ENCODE measurements around the gene TBX2. TPM values are rescaled to one million over a fixed set of nuclear protein-coding genes. Genes with fewer than 3 reads are reported as not detected.
A peak's percentile ranks its signal among the peaks of the same experiment; 100 is the strongest.

The TBX2 gene
- total RNA-seq, 2 experiments from 2014 or later: not detected

DNA sequence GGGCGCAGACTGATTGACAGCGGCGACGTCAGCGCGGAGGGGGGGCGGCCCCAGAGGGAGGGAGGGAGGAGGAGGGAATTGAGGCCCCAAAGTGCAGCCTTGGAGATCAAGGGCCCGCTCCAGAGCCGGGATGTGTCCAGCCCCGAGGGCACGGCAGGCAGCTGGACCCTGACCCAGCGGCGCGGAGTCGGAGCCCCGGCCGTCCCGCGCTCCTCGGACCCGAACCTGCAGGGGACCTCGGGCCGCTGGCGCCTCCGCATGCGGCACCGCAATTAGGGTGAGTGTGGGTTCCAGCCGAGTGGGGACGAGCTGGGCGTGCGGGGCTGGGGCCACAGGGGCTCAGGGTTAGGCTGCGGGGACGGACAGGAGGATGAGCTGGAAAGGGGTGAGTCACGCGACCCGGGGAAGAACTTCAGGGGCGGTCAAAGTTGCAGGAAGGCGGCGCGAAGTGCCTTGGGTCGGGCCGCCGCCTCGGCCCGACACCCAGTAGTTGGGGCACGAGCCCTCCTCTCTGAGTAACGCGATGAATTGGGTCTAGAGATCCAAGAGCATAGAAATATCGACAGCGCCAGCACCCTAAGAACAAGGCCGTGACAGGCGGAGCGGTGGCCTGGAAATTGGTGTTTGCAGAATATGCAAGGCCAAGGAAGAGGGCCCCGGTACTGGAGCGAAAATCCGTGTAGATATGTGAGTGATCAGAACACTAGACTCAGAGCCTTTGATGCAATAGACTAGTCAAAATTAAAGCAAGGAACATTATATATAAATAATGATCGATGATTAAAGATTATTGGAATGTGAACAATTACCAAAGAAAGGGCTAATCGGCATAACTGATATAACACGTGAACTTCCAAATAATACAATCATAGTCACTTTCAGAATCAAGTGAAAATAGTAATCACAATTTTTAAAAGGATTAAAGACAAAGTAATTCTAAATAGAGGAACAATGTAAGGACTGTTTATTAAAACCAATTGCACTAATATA, 53.0 kb downstream of the TBX2 start, which contains the start of gene TBX4:
TSS of gene TBX4 (plus strand) at position 122 of the 990 bp plus-strand sequence. CDS start 4,069 bp downstream, outside the sequence.
- H3K9me3 Mint-ChIP-seq: no peaks in the 10 kb centered on the region
- peak within 1 kb of the TSS; percentile 35 for H3K4me3 Mint-ChIP-seq
- POLR2A ChIA-PET: no interaction called here
- H3K27me3 Mint-ChIP-seq: peaks cover 79% of the 10 kb centered on the region
- no peaks in the 10 kb centered on the region for H3K36me3 Mint-ChIP-seq
- peaks cover 11% of the 10 kb centered on the region for H3K4me1 Mint-ChIP-seq
- DNase-seq: no peak
- H3K27ac Mint-ChIP-seq: peak within 1 kb of the TSS; percentile 25
- no peak for ATAC-seq (ENCODE audit: low read depth)

DNA sequence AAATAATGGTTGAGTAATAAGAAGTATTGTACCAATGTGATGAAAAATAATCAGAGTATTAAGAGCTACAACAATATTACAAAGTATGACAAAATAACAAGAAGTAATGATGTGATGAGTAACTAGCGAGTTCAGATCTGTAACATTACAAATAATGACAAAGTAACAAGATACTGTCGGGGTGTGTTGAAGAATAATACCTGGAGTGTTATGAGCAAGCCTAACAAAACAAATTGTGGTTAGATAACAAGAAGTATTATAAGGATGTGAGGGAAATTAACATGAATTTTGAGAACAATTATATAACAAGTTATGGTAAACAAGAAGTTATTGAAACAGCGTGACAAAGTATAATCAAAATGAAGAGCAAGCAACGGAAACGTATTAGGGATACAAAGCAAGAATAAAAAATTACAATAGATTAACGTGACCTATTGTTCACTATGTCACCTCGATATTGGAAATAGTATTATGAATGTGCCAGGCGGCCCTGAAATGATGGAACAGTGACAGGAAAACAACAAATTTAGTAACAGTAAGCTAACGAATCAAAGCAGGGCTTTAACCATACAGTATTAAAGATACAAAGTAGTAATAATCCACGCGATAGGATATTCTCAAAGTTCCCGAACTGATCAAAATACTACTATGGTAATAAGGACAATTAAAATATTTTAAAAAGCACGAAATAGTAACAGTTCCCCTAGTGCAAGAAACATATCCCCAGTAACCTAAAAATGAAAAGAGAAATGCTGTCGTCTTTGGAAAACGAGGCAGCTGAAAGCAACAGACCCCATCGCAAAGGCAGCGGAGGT, 54.1 kb downstream of the TBX2 start:
- peak overlapping the region; percentile 3 for H3K4me3 Mint-ChIP-seq

DNA sequence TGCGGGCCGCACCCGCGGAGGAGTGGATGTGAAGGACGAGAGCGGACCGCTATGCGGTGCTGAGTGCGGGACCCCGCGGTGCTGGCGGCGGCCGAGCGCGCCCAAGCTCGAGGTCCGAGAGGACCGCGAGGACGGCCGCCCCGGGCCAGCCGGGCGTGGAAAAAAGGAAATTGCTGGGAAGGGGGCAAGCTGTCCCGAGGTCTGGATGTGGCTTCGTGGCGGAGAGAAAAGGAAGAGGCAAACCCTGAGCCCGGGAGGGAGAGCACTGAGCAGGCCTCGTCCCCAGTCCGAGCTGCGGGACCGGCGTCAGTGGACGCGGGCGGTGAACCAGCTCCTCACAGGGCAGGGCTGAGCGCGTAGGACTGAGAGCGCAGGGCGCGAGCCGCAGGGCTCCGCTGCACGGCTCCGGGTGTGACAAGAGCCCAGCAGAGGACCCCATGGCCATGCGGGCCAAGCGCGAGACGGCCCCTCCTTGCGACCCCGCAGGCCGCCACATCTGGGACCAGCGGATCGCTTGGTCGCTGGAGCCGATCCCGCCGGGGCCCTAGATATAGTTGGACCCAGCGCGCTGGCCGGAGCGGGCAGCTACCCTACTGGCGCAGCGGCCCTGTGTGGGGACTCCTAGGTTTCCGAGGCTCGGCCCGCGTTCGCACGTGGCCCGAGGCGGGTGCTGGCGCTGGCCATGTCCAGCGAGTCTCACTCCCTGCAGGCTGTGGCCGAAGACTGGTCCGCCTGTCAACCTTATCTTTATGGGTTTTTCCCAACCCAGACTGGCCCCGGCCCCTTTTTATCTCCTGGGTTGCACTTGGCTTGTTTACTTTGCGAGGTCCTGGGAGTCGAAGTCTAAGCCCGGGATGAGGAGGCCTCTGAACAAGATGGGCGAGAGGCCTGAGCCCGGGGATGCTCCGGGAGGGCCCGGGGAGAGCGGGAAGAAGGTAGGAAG, 55.0 kb downstream of the TBX2 start:
- DNase-seq (peak; percentile 37), ATAC-seq (ENCODE audit: low read depth) (no peak)
- peak overlapping the region; percentile 3 for H3K4me3 Mint-ChIP-seq
- POLR2A ChIA-PET: no interaction called here
- H3K4me1 Mint-ChIP-seq: peaks cover 11% of the 10 kb centered on the region
- H3K27ac Mint-ChIP-seq: peak overlapping the region; percentile 37
- no peaks in the 10 kb centered on the region for H3K9me3 Mint-ChIP-seq
- peaks cover 83% of the 10 kb centered on the region for H3K27me3 Mint-ChIP-seq
- H3K36me3 Mint-ChIP-seq: no peaks in the 10 kb centered on the region

More for the DNA sequence above, 54.1 kb downstream of the TBX2 start:
- Mint-ChIP-seq H3K36me3 (no peaks in the 10 kb centered on the region), H3K27me3 (peaks cover 81% of the 10 kb centered on the region), H3K9me3 (no peaks in the 10 kb centered on the region), H3K27ac (peak overlapping the region; percentile 37), H3K4me1 (peaks cover 11% of the 10 kb centered on the region)
- POLR2A ChIA-PET: no interaction called here
- ATAC-seq (ENCODE audit: low read depth) (no peak), DNase-seq (no peak)

DNA sequence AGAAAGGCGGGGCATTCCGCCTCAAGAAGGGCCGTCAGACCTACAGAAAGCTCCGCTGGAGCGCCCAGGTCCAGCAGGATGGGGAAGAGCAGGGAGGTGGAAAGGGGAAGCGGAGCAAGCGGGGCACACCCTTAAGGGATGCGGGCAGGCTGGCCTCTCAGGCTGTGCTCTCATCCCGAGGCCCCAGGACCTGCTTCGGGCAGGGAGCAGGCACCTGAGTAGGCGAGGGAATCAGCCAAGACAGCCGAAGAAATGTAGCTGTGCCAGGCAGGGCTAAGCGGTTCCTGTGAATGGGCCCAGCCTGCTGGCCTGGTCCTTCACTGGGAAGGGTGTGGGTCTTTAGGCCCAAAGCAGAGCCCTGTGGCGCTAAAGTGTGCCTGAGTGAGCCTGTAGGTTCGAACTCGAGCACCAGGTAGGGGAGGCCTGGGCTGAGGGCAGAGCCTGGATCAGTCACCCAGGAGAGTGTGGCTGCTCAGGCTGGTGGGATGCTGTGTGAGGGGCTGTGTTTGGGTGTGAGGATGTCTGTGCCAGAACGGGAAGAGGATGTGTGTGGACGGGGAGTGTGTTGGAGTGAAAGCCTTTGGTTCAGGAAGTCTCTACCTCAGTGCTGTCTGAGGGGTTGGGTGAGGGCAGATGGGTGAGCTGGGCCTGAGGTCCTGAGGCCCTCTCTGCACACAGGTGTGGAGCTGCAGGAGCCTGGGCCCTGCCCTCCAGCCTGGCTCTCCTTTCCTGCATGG, 55.8 kb downstream of the TBX2 start:
- Mint-ChIP-seq H3K9me3 (no peaks in the 10 kb centered on the region), H3K27ac (no peak overlapping the region), H3K36me3 (no peaks in the 10 kb centered on the region), H3K4me1 (peaks cover 12% of the 10 kb centered on the region), H3K4me3 (no peak overlapping the region), H3K27me3 (peaks cover 83% of the 10 kb centered on the region)
- no peak for DNase-seq
- ATAC-seq (ENCODE audit: low read depth): no peak
- POLR2A ChIA-PET: no interaction called here

DNA sequence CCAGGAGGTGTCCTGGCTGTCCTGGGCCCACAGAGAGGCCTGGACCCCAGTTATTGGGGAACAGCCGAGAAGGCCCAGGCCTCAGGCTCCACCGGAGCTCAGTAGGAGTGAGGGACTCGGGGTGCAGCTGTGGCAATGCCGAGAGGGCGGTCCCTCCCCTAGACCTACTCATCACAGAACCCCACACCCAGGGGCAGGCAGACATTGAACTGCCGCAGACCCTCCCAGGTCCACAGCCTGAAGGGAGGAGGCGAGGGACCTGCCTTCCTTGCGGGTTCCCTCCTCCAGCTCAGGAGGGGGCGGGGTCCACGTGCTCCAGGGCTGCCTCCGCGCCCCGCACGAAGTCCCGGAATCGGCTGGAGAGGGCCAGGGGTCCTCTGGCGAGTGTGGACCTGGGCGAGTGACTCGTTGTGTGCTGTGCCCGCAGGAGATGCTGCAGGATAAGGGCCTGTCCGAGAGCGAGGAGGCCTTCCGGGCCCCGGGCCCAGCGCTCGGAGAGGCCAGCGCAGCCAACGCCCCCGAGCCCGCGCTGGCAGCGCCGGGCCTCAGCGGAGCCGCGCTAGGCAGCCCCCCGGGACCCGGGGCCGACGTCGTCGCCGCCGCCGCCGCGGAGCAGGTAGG, 56.5 kb downstream of the TBX2 start:
- peaks cover 1% of the 10 kb centered on the region for H3K9me3 Mint-ChIP-seq
- ATAC-seq (ENCODE audit: low read depth) (no peak), DNase-seq (no peak)
- POLR2A ChIA-PET: no interaction called here
- H3K27me3 Mint-ChIP-seq: peaks cover 83% of the 10 kb centered on the region
- no peak overlapping the region for H3K4me3 Mint-ChIP-seq
- peaks cover 16% of the 10 kb centered on the region for H3K4me1 Mint-ChIP-seq
- no peak overlapping the region for H3K27ac Mint-ChIP-seq
- no peaks in the 10 kb centered on the region for H3K36me3 Mint-ChIP-seq

DNA sequence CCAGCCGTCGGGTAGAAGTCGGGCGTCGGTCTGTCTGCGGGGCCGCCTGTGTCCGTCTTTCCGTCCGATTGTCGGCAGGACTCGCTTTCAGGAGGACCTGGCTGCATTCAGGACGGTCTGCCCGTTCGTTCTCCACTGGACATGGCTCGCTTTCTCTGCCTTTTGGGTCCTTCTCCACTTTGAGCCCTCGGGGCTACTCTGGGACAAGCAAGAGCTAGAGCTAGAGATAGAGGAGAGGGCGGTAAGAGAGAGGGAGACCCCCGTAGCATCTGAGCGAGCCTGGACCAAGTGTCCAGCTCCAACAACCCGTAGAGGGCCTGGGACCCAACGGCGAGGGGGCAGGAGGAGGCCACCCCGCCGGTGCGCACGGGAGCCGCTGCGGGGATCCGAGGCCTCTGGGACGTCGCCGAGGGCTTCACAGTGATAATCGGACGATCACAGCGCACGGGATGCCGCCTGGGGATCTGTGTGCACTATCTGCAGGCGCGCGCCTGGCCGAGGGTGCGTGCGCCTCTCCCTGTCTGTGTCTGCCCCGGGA, 57.1 kb downstream of the TBX2 start:
- ATAC-seq (ENCODE audit: low read depth) (no peak), DNase-seq (peak; percentile 36)
- Mint-ChIP-seq H3K9me3 (peaks cover 1% of the 10 kb centered on the region), H3K4me3 (peak overlapping the region; percentile 55), H3K4me1 (peaks cover 19% of the 10 kb centered on the region), H3K27me3 (peaks cover 87% of the 10 kb centered on the region), H3K27ac (no peak overlapping the region), H3K36me3 (no peaks in the 10 kb centered on the region)
- POLR2A ChIA-PET: no interaction called here

DNA sequence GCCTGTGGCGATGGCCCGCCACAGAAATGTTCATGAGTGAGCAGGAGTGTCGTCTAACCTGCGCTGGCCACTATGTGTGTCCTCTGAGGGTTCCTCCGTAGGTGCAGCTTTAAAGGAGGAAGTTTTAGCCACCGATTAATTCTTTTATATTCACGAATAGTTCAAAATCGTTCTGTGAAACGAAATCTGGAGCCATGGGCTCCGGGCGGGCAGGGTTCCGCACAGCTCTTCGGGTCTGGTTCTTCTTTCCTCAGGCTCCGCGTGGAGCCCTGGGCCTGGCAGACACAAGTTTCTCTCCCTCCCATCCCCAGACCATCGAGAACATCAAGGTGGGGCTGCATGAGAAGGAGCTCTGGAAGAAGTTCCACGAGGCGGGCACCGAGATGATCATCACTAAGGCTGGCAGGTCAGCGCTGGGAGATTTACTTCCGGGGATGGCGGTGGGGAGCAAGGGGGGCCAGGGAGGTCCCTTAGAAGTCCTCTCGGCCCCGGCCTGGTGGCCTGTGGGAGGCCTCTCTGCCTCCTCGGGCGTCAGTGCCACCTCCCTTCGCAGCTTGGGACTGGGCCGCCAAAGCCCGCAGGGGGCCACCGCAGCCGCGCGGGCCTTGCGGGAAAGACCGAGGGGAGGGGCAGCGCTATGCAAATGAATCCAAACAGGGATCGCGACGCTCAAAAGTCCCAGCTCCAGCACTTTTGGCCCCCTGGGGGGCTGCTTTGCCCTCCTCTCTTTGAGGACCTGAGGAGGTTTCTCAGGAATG, 57.8 kb downstream of the TBX2 start:
- POLR2A ChIA-PET: no interaction called here
- DNase-seq (no peak), ATAC-seq (ENCODE audit: low read depth) (no peak)
- Mint-ChIP-seq H3K27me3 (peaks cover 90% of the 10 kb centered on the region), H3K36me3 (no peaks in the 10 kb centered on the region), H3K4me3 (peak overlapping the region; percentile 55), H3K27ac (no peak overlapping the region), H3K9me3 (peaks cover 1% of the 10 kb centered on the region), H3K4me1 (peaks cover 23% of the 10 kb centered on the region)

DNA sequence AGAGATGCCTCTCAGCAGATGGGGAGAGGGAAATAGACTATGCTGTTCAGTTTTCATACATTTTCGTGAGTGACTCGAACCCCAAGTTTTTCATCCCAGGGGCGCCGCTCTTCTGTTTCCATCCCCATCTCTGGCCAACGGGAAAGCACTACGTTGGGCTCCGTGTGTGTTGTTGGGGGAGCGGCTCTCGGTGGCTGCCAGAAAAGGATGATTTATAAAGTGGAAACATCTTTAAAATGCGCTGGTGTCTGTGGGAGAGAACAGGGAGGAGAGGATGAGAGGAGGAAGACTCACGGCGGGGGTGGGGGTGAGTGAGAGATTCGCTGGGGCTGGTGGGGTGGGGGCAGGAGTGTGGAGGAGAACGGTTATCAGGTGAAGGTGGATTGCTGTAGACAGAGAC, 58.4 kb downstream of the TBX2 start:
- DNase-seq: no peak
- H3K4me1 Mint-ChIP-seq: peaks cover 26% of the 10 kb centered on the region
- H3K9me3 Mint-ChIP-seq: peaks cover 1% of the 10 kb centered on the region
- POLR2A ChIA-PET: no interaction called here
- ATAC-seq (ENCODE audit: low read depth): no peak
- no peak overlapping the region for H3K27ac Mint-ChIP-seq
- H3K4me3 Mint-ChIP-seq: no peak overlapping the region
- peaks cover 90% of the 10 kb centered on the region for H3K27me3 Mint-ChIP-seq
- H3K36me3 Mint-ChIP-seq: no peaks in the 10 kb centered on the region

DNA sequence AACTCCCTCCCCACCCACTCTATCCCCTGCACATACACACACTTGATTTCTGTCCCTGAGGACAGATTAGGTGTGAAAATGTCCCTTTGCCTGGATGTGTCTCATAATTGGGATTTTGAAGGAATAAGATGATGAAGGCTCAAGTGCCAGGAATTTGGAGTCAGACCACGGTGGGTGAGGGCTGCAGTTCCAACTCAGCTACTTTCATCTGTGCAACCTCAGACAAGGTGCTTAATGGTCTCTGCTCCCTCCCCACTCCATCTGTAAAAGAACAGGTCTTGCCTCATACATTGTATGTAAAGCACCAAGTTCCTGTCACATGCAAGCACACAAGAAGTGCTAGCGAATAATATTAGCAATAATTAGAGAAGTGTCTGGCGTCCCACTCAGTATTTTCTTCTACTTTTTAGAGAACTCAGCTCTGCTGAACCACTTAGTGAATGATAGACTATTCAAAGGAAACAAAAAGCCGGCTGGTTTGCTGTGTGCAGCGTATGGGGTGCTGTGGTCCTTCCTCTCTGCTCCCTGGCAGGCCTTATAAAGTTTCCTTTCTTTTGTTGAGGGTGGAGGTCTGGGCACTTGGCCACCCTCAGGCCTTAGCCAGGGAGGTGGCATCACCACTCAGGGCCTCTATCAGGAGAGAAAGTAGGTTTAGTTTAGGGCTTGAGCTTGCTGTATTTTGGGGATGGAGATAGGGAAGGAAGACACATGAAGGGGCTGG, 58.9 kb downstream of the TBX2 start:
- DNase-seq: no peak

More for the DNA sequence above, 58.9 kb downstream of the TBX2 start:
- ATAC-seq (ENCODE audit: low read depth): no peak
- H3K4me3 Mint-ChIP-seq: no peak overlapping the region
- H3K27ac Mint-ChIP-seq: no peak overlapping the region
- peaks cover 1% of the 10 kb centered on the region for H3K9me3 Mint-ChIP-seq
- no peaks in the 10 kb centered on the region for H3K36me3 Mint-ChIP-seq
- POLR2A ChIA-PET: no interaction called here
- peaks cover 89% of the 10 kb centered on the region for H3K27me3 Mint-ChIP-seq
- peaks cover 25% of the 10 kb centered on the region for H3K4me1 Mint-ChIP-seq

Data from activated naive CD8-positive, alpha-beta T cell treated with anti-CD3 and anti-CD28 coated beads, Interleukin-2, amount 10 ng/mL, durations not matched to agents 7 days and 5 days (primary cell).